AG09309 (cell line): Measurements from ENCODE around the gene CACNA1F.

Experiments used
- DNase-seq: peaks from one replicate; pipeline ENCODE4 v3.0.0-alpha.2; 2010; ENCODE audit warnings: low read depth
- H3K4me3 ChIP-seq: 2 replicates; pipeline ENCODE4 v1.5.1; 2011; ENCODE audit warnings: mild to moderate bottlenecking, low read depth, low read length, moderate library complexity; ENCODE audit not compliant: control insufficient read depth
- CTCF ChIP-seq: IDR thresholded peaks from 2 replicates; pipeline ENCODE4 v1.5.1; 2011; ENCODE audit warnings: mild to moderate bottlenecking, low read depth, low read length, inconsistent platforms; ENCODE audit not compliant: insufficient read depth, control insufficient read depth; ENCODE audit errors: missing control alignments

CACNA1F gene

GRCh38 chrX:49189606-49190005 is 43.5 kb downstream of the CACNA1F start:
- no peak for TF ChIP-seq CTCF
- peak overlapping the region; percentile 5 for H3K4me3 ChIP-seq
- no peak for DNase-seq

GRCh38 chrX:49188468-49189076 is 44.6 kb downstream of the CACNA1F start:
- DNase-seq = no peak
- H3K4me3 ChIP-seq = no peak overlapping the region
- no peak for TF ChIP-seq CTCF

- H3K4me3 ChIP-seq = no peak overlapping the region
- no peak for TF ChIP-seq CTCF
- DNase-seq = no peak
These were observed 45.6 kb downstream of the CACNA1F start for GRCh38 chrX:49187526-49187925.

GRCh38 chrX:49187028-49187394 is 46.1 kb downstream of the CACNA1F start:
- no peak overlapping the region for H3K4me3 ChIP-seq
- no peak for DNase-seq
- TF ChIP-seq CTCF = no peak

GRCh38 chrX:49186125-49187027 is 46.8 kb downstream of the CACNA1F start, which contains the start of gene PRICKLE3:
TSS of gene PRICKLE3 (minus strand) at chrX:49186373. CDS start at chrX:49186297, 76 bp downstream.
- TF ChIP-seq CTCF = peak; percentile 14
- H3K4me3 ChIP-seq = peak within 1 kb of the TSS; percentile 63
- DNase-seq = no peak

GRCh38 chrX:49184294-49185281 is 48.6 kb downstream of the CACNA1F start:
- TF ChIP-seq CTCF = no peak
- DNase-seq = no peak
- H3K4me3 ChIP-seq = peak overlapping the region; percentile 63
